ENCODE measurements around the gene DCC. TPM values are rescaled to one million over a fixed set of nuclear protein-coding genes. Genes with fewer than 3 reads are reported as not detected.

Gene DCC
- total RNA-seq, 3 donors from 2014 or later: under 0.01 to 1.6 (median 0.15) TPM

DNA sequence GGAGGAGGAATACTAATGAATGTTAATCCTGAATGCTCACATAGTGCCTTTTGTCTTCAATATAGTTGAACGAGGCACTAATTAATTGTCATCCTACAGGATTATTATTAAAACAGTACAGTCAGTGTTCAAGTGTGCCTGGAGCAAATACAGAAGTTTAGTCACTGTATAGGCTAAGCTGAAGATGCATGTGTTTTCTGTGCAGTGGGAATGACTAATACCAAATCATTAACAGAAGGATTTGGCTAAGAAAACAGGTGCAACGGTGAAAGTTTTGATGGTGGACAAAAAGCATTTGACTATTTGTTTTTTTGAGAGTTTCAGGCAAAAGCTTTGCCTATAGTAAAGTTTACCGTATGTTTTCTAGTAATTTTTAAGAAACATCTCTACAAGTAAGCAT, 62.8 kb downstream of the DCC start:
- Histone ChIP-seq H3K27me3 (no peaks in the 10 kb centered on the region), H3K4me1 (no peaks in the 10 kb centered on the region), H3K9me3 (no peaks in the 10 kb centered on the region), H3K4me3 (no peak overlapping the region), H3K27ac (no peak overlapping the region), H3K36me3 (no peaks in the 10 kb centered on the region)
- intact Hi-C loops (cut with DNase I; ENCODE audit: low total_unique reads): no loop called here
- no peak for DNase-seq (ENCODE audit: low spot score in 2 of 2)
- no peak for TF ChIP-seq POLR2A (IDR thresholded peaks at IDR 0.05)
- no peak for TF ChIP-seq POLR2AphosphoS5 (IDR thresholded peaks at IDR 0.05)
- TF ChIP-seq, protein P1, sequence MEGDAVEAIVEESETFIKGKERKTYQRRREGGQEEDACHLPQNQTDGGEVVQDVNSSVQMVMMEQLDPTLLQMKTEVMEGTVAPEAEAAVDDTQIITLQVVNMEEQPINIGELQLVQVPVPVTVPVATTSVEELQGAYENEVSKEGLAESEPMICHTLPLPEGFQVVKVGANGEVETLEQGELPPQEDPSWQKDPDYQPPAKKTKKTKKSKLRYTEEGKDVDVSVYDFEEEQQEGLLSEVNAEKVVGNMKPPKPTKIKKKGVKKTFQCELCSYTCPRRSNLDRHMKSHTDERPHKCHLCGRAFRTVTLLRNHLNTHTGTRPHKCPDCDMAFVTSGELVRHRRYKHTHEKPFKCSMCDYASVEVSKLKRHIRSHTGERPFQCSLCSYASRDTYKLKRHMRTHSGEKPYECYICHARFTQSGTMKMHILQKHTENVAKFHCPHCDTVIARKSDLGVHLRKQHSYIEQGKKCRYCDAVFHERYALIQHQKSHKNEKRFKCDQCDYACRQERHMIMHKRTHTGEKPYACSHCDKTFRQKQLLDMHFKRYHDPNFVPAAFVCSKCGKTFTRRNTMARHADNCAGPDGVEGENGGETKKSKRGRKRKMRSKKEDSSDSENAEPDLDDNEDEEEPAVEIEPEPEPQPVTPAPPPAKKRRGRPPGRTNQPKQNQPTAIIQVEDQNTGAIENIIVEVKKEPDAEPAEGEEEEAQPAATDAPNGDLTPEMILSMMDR (IDR thresholded peaks at IDR 0.05): no peak

DNA sequence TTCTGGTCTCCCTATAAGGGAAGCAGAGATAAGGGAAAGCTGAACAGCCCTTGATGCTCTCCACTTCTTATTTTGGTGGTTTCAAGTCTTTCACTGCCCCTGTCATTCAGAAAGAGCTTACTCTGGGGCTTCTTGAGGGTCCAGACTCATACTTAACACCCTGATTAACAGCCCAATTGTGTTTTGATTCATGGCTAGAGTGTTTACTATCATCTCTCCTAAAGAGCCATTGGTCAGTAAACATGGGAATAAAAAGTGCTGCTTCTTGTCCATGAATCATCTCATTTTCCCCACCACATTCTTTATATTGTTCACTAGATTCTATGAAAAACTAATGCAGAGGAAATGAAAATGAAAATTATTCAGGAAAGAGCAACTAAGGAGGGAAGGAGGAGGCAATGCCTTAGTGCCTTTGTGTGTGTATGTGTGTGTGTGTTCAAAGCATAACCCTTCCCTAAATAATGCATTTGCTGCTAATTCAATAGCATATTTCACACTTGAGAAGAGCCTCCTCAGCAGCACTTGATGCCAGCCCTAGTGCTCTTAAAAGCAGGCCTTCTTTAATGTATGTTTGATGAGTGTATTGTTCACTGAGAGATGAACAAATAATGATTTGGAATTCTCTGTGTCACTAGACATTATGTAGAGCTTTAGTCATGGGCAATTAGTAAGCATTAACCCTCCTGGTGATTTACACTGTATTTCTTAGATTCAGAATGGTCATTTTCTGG, 63.5 kb downstream of the DCC start:
- intact Hi-C loops (cut with DNase I; ENCODE audit: low total_unique reads): no loop called here
- no peaks in the 10 kb centered on the region for H3K4me1 ChIP-seq
- no peak overlapping the region for H3K4me3 ChIP-seq
- no peak for DNase-seq (ENCODE audit: low spot score in 2 of 2)
- no peak for TF ChIP-seq POLR2AphosphoS5 (IDR thresholded peaks at IDR 0.05)
- no peaks in the 10 kb centered on the region for H3K36me3 ChIP-seq
- H3K27me3 ChIP-seq: no peaks in the 10 kb centered on the region
- H3K9me3 ChIP-seq: no peaks in the 10 kb centered on the region
- no peak overlapping the region for H3K27ac ChIP-seq

DNA sequence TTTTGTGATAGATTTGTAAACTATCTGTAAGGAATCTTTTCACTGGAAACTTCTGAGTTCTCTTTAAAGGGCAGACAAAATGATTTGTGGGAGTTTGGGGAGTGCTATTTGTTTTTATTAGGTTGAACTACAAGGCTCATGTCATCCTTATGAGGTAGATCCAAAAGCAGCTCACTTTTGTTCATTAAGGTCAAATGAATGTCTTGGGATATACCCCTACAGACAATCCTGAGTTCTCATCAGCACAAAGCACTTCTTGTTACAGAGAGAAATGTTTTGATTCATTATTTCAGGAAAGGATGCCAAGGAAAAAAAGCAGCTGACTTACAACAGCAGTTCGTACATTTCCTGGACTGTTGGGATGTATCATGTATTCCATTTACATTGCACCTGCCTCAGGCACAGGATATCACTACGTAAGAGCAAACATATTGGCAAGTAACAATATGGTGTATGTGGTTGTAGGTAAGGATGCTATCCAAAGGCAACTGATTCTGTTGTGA, 68.9 kb downstream of the DCC start:
- Histone ChIP-seq H3K4me3 (no peak overlapping the region), H3K27me3 (no peaks in the 10 kb centered on the region), H3K27ac (no peak overlapping the region), H3K4me1 (no peaks in the 10 kb centered on the region), H3K9me3 (no peaks in the 10 kb centered on the region), H3K36me3 (no peaks in the 10 kb centered on the region)
- intact Hi-C loops (cut with DNase I; ENCODE audit: low total_unique reads): no loop called here
- no peak for DNase-seq (ENCODE audit: low spot score in 2 of 2)
- TF ChIP-seq POLR2AphosphoS5 (IDR thresholded peaks at IDR 0.05) (no peak), POLR2A (IDR thresholded peaks at IDR 0.05) (no peak)
- TF ChIP-seq, protein P1 (IDR thresholded peaks at IDR 0.05): no peak

DNA sequence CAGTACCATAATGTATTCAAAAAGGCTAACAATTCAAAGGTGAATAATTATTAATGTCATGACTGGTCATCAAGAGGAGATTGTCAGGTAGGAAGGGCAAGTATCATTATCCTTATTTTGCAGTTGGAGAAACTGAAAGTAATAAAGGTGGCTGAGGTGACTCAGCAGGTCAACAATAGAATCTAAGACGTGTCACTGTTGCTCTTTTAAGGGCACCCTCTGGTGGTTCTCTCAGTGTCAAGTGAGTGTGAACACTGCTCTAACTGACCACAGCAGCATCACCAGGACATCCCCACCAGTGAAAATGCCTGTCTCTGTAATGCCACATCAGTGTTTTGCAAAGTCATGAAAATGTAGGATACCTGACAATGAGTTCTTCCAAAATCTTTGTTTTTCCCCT, 69.7 kb downstream of the DCC start:
- TF ChIP-seq, protein P1 (IDR thresholded peaks at IDR 0.05): no peak
- TF ChIP-seq POLR2A (IDR thresholded peaks at IDR 0.05) (no peak), POLR2AphosphoS5 (IDR thresholded peaks at IDR 0.05) (no peak)
- no peak overlapping the region for H3K4me3 ChIP-seq
- no peak overlapping the region for H3K27ac ChIP-seq
- H3K36me3 ChIP-seq: no peaks in the 10 kb centered on the region
- H3K27me3 ChIP-seq: no peaks in the 10 kb centered on the region
- intact Hi-C loops (cut with DNase I; ENCODE audit: low total_unique reads): no loop called here
- no peaks in the 10 kb centered on the region for H3K9me3 ChIP-seq
- H3K4me1 ChIP-seq: no peaks in the 10 kb centered on the region
- DNase-seq (ENCODE audit: low spot score in 2 of 2): no peak

DNA sequence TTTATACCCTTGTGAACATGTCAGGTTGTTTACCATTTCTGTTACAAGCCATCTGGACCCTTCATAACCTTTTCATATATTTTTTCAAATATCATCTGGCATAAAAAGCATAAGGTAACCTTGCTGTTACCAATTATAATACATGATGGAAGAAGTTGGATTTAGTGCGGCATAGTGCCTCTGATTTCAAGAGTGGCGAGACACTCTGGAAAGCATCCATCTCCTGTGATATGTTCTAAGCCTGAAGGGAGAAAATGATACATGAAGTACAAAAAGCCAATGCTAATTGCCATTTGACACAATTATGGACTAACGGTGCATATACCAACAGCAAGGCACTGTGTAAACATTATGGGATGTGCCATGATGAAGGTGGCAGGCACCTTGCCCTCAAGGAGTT, 75.1 kb downstream of the DCC start:
- Histone ChIP-seq H3K27ac (no peak overlapping the region), H3K4me3 (no peak overlapping the region), H3K9me3 (no peaks in the 10 kb centered on the region), H3K36me3 (no peaks in the 10 kb centered on the region), H3K27me3 (no peaks in the 10 kb centered on the region), H3K4me1 (no peaks in the 10 kb centered on the region)
- no peak for DNase-seq (ENCODE audit: low spot score in 2 of 2)
- intact Hi-C loops (cut with DNase I; ENCODE audit: low total_unique reads): no loop called here
- TF ChIP-seq POLR2AphosphoS5 (IDR thresholded peaks at IDR 0.05) (no peak), POLR2A (IDR thresholded peaks at IDR 0.05) (no peak)
- TF ChIP-seq, protein P1 (IDR thresholded peaks at IDR 0.05): no peak
